ENCODE results near the gene FOXI1. TPM values are rescaled to one million over a fixed set of nuclear protein-coding genes. Genes with fewer than 3 reads are reported as not detected.

The FOXI1 gene
- total RNA-seq, 1 experiment from 2014 or later: not detected

- ATAC-seq (no peak), DNase-seq (ENCODE audit: low read depth, low spot score) (no peak)
- no peaks in the 10 kb centered on the region for H3K79me2 ChIP-seq (ENCODE audit: insufficient read depth, low read length)
- RAD21 ChIA-PET (ENCODE audit: low non-redundant PET in 1 of 2, low total read pairs in 2 of 2, uncharacterized antibody in 2 of 2, unreplicated experiment in 2 of 2): no interaction called here
- H2AFZ ChIP-seq (ENCODE audit: low read depth, low read length, poor library complexity, severe bottlenecking): no peak overlapping the region
- H3K9me2 ChIP-seq (ENCODE audit: insufficient read depth): no peaks in the 10 kb centered on the region
- intact Hi-C loops (cut with micrococcal nuclease): no loop called here
- no peaks in the 10 kb centered on the region for H3K9me3 ChIP-seq (ENCODE audit: control insufficient read depth in 1 of 2, insufficient read depth in 1 of 2, low read depth in 1 of 2, low read length in 2 of 2)
- POLR2A ChIA-PET: no interaction called here
- no peak overlapping the region for H3K4me2 ChIP-seq (ENCODE audit: low read length)
- CTCF ChIA-PET: no interaction called here
- H3K27ac ChIP-seq (ENCODE audit: low read depth, low read length): no peak overlapping the region
- peaks cover 52% of the 10 kb centered on the region for H3K27me3 ChIP-seq (ENCODE audit: insufficient read depth, low read length)
- no peak overlapping the region for H3K4me3 ChIP-seq (replicated peaks in 1 of 2; ENCODE audit: low read depth in 1 of 2, low read length in 2 of 2)
- no peaks in the 10 kb centered on the region for H4K20me1 ChIP-seq (ENCODE audit: insufficient read depth)
- BruUV-seq (replicated peaks): no TSS peak
- H3K36me3 ChIP-seq (ENCODE audit: control insufficient read depth in 1 of 2, insufficient read depth in 2 of 2, low read length in 2 of 2): no peaks in the 10 kb centered on the region
- TF ChIP-seq CBX3 (IDR thresholded peaks at IDR 0.05; ENCODE audit: low read depth): no peak
- no peak for TF ChIP-seq ZFX (IDR thresholded peaks at IDR 0.05)
- TF ChIP-seq POLR2A (IDR thresholded peaks at IDR 0.05; ENCODE audit: borderline replicate concordance, extremely low read depth, insufficient read depth, insufficient read length): no peak
- TF ChIP-seq SIN3A (IDR thresholded peaks at IDR 0.05; ENCODE audit: low read depth): no peak
- TF ChIP-seq, protein P1, sequence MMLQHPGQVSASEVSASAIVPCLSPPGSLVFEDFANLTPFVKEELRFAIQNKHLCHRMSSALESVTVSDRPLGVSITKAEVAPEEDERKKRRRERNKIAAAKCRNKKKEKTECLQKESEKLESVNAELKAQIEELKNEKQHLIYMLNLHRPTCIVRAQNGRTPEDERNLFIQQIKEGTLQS (IDR thresholded peaks at IDR 0.05): no peak
- no peak for TF ChIP-seq ZBTB33 (IDR thresholded peaks at IDR 0.05; ENCODE audit: extremely low read depth, insufficient replicate concordance, low read length)
- TF ChIP-seq RAD21 (IDR thresholded peaks at IDR 0.05; ENCODE audit: low read depth): no peak
- TF ChIP-seq JUND (IDR thresholded peaks at IDR 0.05): no peak
- no peak for TF ChIP-seq ELF1 (IDR thresholded peaks at IDR 0.05; ENCODE audit: borderline replicate concordance, low read depth)
- no peak for TF ChIP-seq EZH2phosphoT487 (IDR thresholded peaks at IDR 0.05; ENCODE audit: borderline replicate concordance)
- no peak for TF ChIP-seq SRF (IDR thresholded peaks at IDR 0.05; ENCODE audit: low read depth)
- no peak for TF ChIP-seq EZH2 (IDR thresholded peaks at IDR 0.05)
- TF ChIP-seq EGR1 (IDR thresholded peaks at IDR 0.05; ENCODE audit: low read depth): no peak
- no peak for TF ChIP-seq CEBPB (IDR thresholded peaks at IDR 0.05; ENCODE audit: low read depth)
- TF ChIP-seq TCF7L2 (IDR thresholded peaks at IDR 0.05; ENCODE audit: borderline replicate concordance, extremely low read depth, insufficient read depth, insufficient read length): no peak
- TF ChIP-seq POLR2AphosphoS5 (IDR thresholded peaks at IDR 0.05; ENCODE audit: low read depth, low read length): no peak
- no peak for TF ChIP-seq REST (IDR thresholded peaks at IDR 0.05; ENCODE audit: low read depth)
- TF ChIP-seq SP1 (IDR thresholded peaks at IDR 0.05; ENCODE audit: low read depth): no peak
- H3K4me1 ChIP-seq (ENCODE audit: control insufficient read depth in 1 of 2, insufficient read depth in 2 of 2, low read length in 2 of 2): no peaks in the 10 kb centered on the region
- no peak overlapping the region for H3K9ac ChIP-seq (ENCODE audit: low read length)
These were observed 36.2 kb upstream of the FOXI1 start for GRCh38 chr5:170069512-170069911.

Data from HCT116 (cell line).